Activated gamma-delta T cell treated with Interleukin-2 at 50 U/mL for 16 hours (primary cell): Measurements from ENCODE around the gene ACE.

Experiments
- DNase-seq: peaks from one replicate; pipeline ENCODE4 v3.0.0-alpha.2; 2020

ACE gene

GRCh38 chr17:63492940-63493339, 16.1 kb downstream of the ACE start:
- DNase-seq = no peak

- DNase-seq = no peak
Measured at GRCh38 chr17:63493411-63493810, 16.6 kb downstream of the ACE start.

GRCh38 chr17:63494300-63494928, 17.6 kb downstream of the ACE start:
- no peak for DNase-seq

GRCh38 chr17:63495491-63495890, 18.6 kb downstream of the ACE start:
- DNase-seq = no peak

- no peak for DNase-seq
Measured at GRCh38 chr17:63496177-63496576, 19.3 kb downstream of the ACE start.

GRCh38 chr17:63496663-63497400, 20.0 kb downstream of the ACE start:
- DNase-seq = no peak

GRCh38 chr17:63497708-63498483, 21.0 kb downstream of the ACE start:
- DNase-seq = no peak

GRCh38 chr17:63498626-63499195, 21.9 kb downstream of the ACE start:
- no peak for DNase-seq

GRCh38 chr17:63500543-63501390, 23.9 kb downstream of the ACE start:
- DNase-seq = no peak

GRCh38 chr17:63503341-63503705, 26.5 kb downstream of the ACE start:
- DNase-seq = no peak

- no peak for DNase-seq
Measured at GRCh38 chr17:63504261-63504660, 27.4 kb downstream of the ACE start.

- no peak for DNase-seq
Measured at GRCh38 chr17:63505341-63505740, 28.5 kb downstream of the ACE start.

- no peak for DNase-seq
Measured at GRCh38 chr17:63506627-63507026, 29.8 kb downstream of the ACE start.

GRCh38 chr17:63511331-63511730, 34.5 kb downstream of the ACE start:
- DNase-seq = no peak

GRCh38 chr17:63512388-63512787, 35.5 kb downstream of the ACE start:
- DNase-seq = no peak

- DNase-seq = no peak
Measured at GRCh38 chr17:63512896-63513644, 36.2 kb downstream of the ACE start.

GRCh38 chr17:63514477-63514876, 37.6 kb downstream of the ACE start:
- no peak for DNase-seq

- no peak for DNase-seq
Measured at GRCh38 chr17:63514974-63515373, 38.1 kb downstream of the ACE start.

GRCh38 chr17:63515426-63515825, 38.6 kb downstream of the ACE start:
- no peak for DNase-seq

GRCh38 chr17:63516910-63517824, 40.3 kb downstream of the ACE start:
- no peak for DNase-seq
